Measurements from ENCODE around the gene GJD3. TPM values are rescaled to one million over a fixed set of nuclear protein-coding genes. Genes with fewer than 3 reads are reported as not detected.

GJD3 gene
- total RNA-seq, 1 donor from 2014 or later, result not detected

DNA sequence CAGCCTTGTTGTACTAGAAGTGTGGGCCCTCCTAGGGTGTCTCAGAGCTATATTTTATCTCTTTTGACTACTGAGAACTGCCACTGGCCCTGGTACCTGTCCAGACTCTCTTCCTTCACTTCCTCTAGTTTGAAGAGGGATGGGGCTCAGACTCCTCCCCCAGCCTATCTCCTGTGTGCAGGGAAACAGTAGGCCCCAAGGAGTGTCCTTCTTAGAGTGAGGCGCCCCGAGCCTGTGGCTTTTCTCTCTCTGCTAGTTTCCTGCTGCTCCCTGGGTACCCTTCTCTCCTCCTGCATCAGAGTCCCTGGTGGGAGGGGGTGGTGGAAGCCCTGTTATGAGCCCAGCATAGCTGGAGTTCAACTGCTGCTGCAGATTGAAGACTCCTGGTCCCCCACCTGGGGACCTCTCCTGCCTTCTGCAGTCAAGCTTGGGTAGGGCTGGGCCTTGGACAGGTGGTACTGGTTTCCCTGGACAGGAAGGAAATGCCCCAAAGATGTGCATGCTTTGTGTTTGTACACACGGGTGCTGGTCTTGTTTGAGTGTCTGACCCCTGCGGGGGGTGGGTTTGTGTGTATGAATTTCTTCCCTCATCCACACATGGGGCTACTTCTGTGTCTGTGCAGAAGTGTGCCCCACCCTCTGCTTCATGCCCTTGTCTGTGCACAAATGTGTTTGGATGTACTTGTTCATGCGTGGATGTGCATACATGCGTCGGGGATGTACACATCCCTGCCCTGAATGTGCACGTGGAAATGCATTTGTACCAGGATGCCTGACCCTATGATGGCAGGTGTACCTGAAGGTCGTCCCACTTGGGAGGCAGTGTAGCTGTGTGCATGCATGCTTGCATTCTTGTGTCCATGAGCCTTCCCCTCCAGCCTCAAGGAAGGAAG, 48.6 kb downstream of the GJD3 start:
- intact Hi-C loops (cut with micrococcal nuclease), result loop anchor here (5.0 kb wide), 1 partner anchor 101 kb away; the partner anchor contains the start of gene TOP2A

GRCh38 chr17:40315206-40315605, 49.3 kb downstream of the GJD3 start:
- intact Hi-C loops (cut with micrococcal nuclease), result loop anchor here (5.0 kb wide), 1 partner anchor 102 kb away; the partner anchor contains the start of gene TOP2A

GRCh38 chr17:40314584-40314956, 50.0 kb downstream of the GJD3 start:
- intact Hi-C loops (cut with micrococcal nuclease), result no loop called here

- intact Hi-C loops (cut with micrococcal nuclease), result no loop called here
These were observed 50.6 kb downstream of the GJD3 start for GRCh38 chr17:40313668-40314583.

Other genes starting within 250 kb of the GJD3 start
- gene MSL1, start 242.8 kb downstream of the GJD3 start, total RNA-seq, result 85.2 and 87.5 TPM in 2 replicates
- gene CASC3, start 224.2 kb downstream of the GJD3 start, total RNA-seq, result 79.9 and 91.7 TPM in 2 replicates
- gene RAPGEFL1, start 187.3 kb downstream of the GJD3 start, total RNA-seq, result 7.4 and 7.8 TPM in 2 replicates
- 23.7 and 25.4 TPM in 2 replicates for gene WIPF2, start 145.4 kb downstream of the GJD3 start, total RNA-seq
- 105 and 106 TPM in 2 replicates for gene CDC6, start 76.9 kb downstream of the GJD3 start, total RNA-seq
- gene RARA, start 55.6 kb downstream of the GJD3 start, total RNA-seq, result 45.4 and 47.8 TPM in 2 replicates
- 411 and 423 TPM in 2 replicates for gene TOP2A, start 53.2 kb upstream of the GJD3 start, total RNA-seq
- gene IGFBP4, start 78.7 kb upstream of the GJD3 start, total RNA-seq, result 191 TPM in 2 replicates
- gene TNS4, start 136.9 kb upstream of the GJD3 start, total RNA-seq, result 11.3 and 14.0 TPM in 2 replicates
- 111 and 113 TPM in 2 replicates for gene CCR7, start 200.7 kb upstream of the GJD3 start, total RNA-seq